Activated CD4-positive, alpha-beta memory T cell treated with anti-CD3 and anti-CD28 coated beads, Interleukin-2, amount 10 ng/mL, durations not matched to agents 7 days and 5 days (primary cell): Measurements from ENCODE around the gene MLF2. TPM values are rescaled to one million over a fixed set of nuclear protein-coding genes. Genes with fewer than 3 reads are reported as not detected.

Source experiments
- CTCF ChIA-PET: fragments of 350-600 bp; sonication (Branson Sonifier 250); formaldehyde crosslinking; loops from one replicate; lab custom pipeline; 2021; ENCODE audit warnings: antibody characterized with exemption, inconsistent platforms; lab: Charles Lee
- POLR2A ChIA-PET: fragments of 350-600 bp; sonication (Branson Sonifier 250); formaldehyde crosslinking; loops from one replicate; lab custom pipeline; 2021; ENCODE audit warnings: antibody characterized with exemption; lab: Charles Lee
- DNase-seq: peaks from one replicate; pipeline ENCODE4 v3.0.0-alpha.2; 2020
- H3K27ac Mint-ChIP-seq: one replicate; pipeline ENCODE4 v1.8.0; 2021; ENCODE audit warnings: mild to moderate bottlenecking, mixed read lengths
- H3K27me3 Mint-ChIP-seq: one replicate; pipeline ENCODE4 v1.8.0; 2021; ENCODE audit warnings: mixed read lengths
- H3K36me3 Mint-ChIP-seq: one replicate; pipeline ENCODE4 v1.8.0; 2021; ENCODE audit warnings: low read depth, mixed read lengths
- H3K4me1 Mint-ChIP-seq: one replicate; pipeline ENCODE4 v1.8.0; 2021; ENCODE audit warnings: mixed read lengths
- H3K4me3 Mint-ChIP-seq: one replicate; pipeline ENCODE4 v1.8.0; 2021; ENCODE audit warnings: mild to moderate bottlenecking, mixed read lengths
- H3K9me3 Mint-ChIP-seq: one replicate; pipeline ENCODE4 v1.8.0; 2021; ENCODE audit warnings: mixed read lengths
- total RNA-seq, 2 experiments: library from RNA; stranded (reverse); gene quantifications; one replicate each; pipeline ENCODE4 v1.2.3, GENCODE V29; 2021

Gene MLF2
- total RNA-seq, 2 experiments from 2014 or later, result 101 to 108 TPM

- Mint-ChIP-seq H3K9me3 (no peaks in the 10 kb centered on the region), H3K27ac (no peak overlapping the region), H3K4me3 (no peak overlapping the region), H3K27me3 (peaks cover 8% of the 10 kb centered on the region), H3K4me1 (peaks cover 70% of the 10 kb centered on the region), H3K36me3 (peaks cover 32% of the 10 kb centered on the region)
- DNase-seq, result no peak
- CTCF ChIA-PET, result interaction anchor here (1.0 to 8.6 kb wide), 5 partner anchors 11 to 53 kb away, joined by 4 to 64 read pairs (median 5); partner anchors contain the start of genes COPS7A, MLF2 and PTMS
- POLR2A ChIA-PET, result interaction anchor here (0.8 to 14.0 kb wide), 6 partner anchors 9 to 88 kb away, joined by 3 to 153 read pairs (median 6); partner anchors contain the start of genes CD4, MLF2 and ZNF384
Measured at GRCh38 chr12:6777386-6777785, 24.4 kb upstream of the MLF2 start.

- POLR2A ChIA-PET, result interaction anchor here (1.4 to 14.0 kb wide), 8 partner anchors 10 to 208 kb away, joined by 3 to 153 read pairs (median 10); partner anchors contain the start of genes CD4, COPS7A, GPR162 and MLF2
- peak overlapping the region; percentile 93 for H3K27ac Mint-ChIP-seq
- H3K4me1 Mint-ChIP-seq, result peaks cover 80% of the 10 kb centered on the region
- H3K9me3 Mint-ChIP-seq, result no peaks in the 10 kb centered on the region
- CTCF ChIA-PET, result interaction anchor here (0.5 to 2.3 kb wide), 7 partner anchors 9 to 1451 kb away, joined by 3 to 13 read pairs (median 7); partner anchors contain the start of gene MLF2
- no peak for DNase-seq
- H3K27me3 Mint-ChIP-seq, result peaks cover 8% of the 10 kb centered on the region
- H3K36me3 Mint-ChIP-seq, result peaks cover 32% of the 10 kb centered on the region
- peak overlapping the region; percentile 85 for H3K4me3 Mint-ChIP-seq
Measured at GRCh38 chr12:6775185-6776174, 22.5 kb upstream of the MLF2 start.

- no peaks in the 10 kb centered on the region for H3K9me3 Mint-ChIP-seq
- H3K36me3 Mint-ChIP-seq, result peaks cover 32% of the 10 kb centered on the region
- peaks cover 74% of the 10 kb centered on the region for H3K4me1 Mint-ChIP-seq
- ChIA-PET CTCF (interaction anchor here (0.6 to 2.3 kb wide), 6 partner anchors 8 to 1452 kb away, joined by 3 to 13 read pairs (median 8); partner anchors contain the start of gene MLF2), POLR2A (interaction anchor here (0.8 to 14.0 kb wide), 10 partner anchors 8 to 281 kb away, joined by 3 to 153 read pairs (median 7); partner anchors contain the start of genes CD4, CDCA3, COPS7A and GPR162)
- H3K27me3 Mint-ChIP-seq, result peaks cover 8% of the 10 kb centered on the region
- peak; percentile 42 for DNase-seq
- peak overlapping the region; percentile 93 for H3K27ac Mint-ChIP-seq
- peak overlapping the region; percentile 85 for H3K4me3 Mint-ChIP-seq
Measured at GRCh38 chr12:6774499-6775062, 21.6 kb upstream of the MLF2 start.

- H3K27me3 Mint-ChIP-seq, result peaks cover 7% of the 10 kb centered on the region
- peaks cover 31% of the 10 kb centered on the region for H3K36me3 Mint-ChIP-seq
- ChIA-PET POLR2A (interaction anchor here (0.8 to 14.0 kb wide), 9 partner anchors 8 to 280 kb away, joined by 3 to 153 read pairs (median 9); partner anchors contain the start of genes CD4, CDCA3, COPS7A and GPR162), CTCF (interaction anchor here (1.9 to 2.3 kb wide), 2 partner anchors 10 to 20 kb away, joined by 8 to 13 read pairs; partner anchors contain the start of gene MLF2)
- H3K9me3 Mint-ChIP-seq, result no peaks in the 10 kb centered on the region
- peak; percentile 42 for DNase-seq
- H3K4me3 Mint-ChIP-seq, result peak overlapping the region; percentile 85
- H3K4me1 Mint-ChIP-seq, result peaks cover 72% of the 10 kb centered on the region
- H3K27ac Mint-ChIP-seq, result peak overlapping the region; percentile 93
Measured at GRCh38 chr12:6773590-6774351, 20.8 kb upstream of the MLF2 start.

GRCh38 chr12:6772726-6773589 is 20.0 kb upstream of the MLF2 start:
- Mint-ChIP-seq H3K27me3 (peaks cover 9% of the 10 kb centered on the region), H3K36me3 (peaks cover 24% of the 10 kb centered on the region), H3K9me3 (no peaks in the 10 kb centered on the region)

GRCh38 chr12:6772331-6772695 is 19.4 kb upstream of the MLF2 start, which contains the start of gene LAG3:
Gene LAG3, plus strand, starts transcription at chr12:6772520. Its CDS starts 333 bp downstream, at chr12:6772853.
- CTCF ChIA-PET, result interaction anchor here (0.5 to 3.0 kb wide), 5 partner anchors 8 to 176 kb away, joined by 4 to 23 read pairs (median 9); partner anchors contain the start of genes CD4 and MLF2
- Mint-ChIP-seq H3K27ac (peak within 1 kb of the TSS; percentile 71), H3K27me3 (peaks cover 13% of the 10 kb centered on the region), H3K9me3 (no peaks in the 10 kb centered on the region), H3K4me3 (peak within 1 kb of the TSS; percentile 74), H3K4me1 (peaks cover 76% of the 10 kb centered on the region), H3K36me3 (peaks cover 27% of the 10 kb centered on the region)
- peak; percentile 61 for DNase-seq
- POLR2A ChIA-PET, result interaction anchor here (1.0 to 14.0 kb wide), 6 partner anchors 8 to 302 kb away, joined by 3 to 153 read pairs (median 6); partner anchors contain the start of genes CD4, GAPDH, MLF2 and VAMP1

More at GRCh38 chr12:6772726-6773589, 20.0 kb upstream of the MLF2 start:
- ChIA-PET CTCF (interaction anchor here (2.2 to 3.0 kb wide), 4 partner anchors 7 to 20 kb away, joined by 9 to 23 read pairs (median 12); partner anchors contain the start of genes CD4 and MLF2), POLR2A (interaction anchor here (0.6 to 14.0 kb wide), 7 partner anchors 10 to 159 kb away, joined by 3 to 153 read pairs (median 9); partner anchors contain the start of genes CD4, COPS7A, MLF2 and ZNF384)
- Mint-ChIP-seq H3K4me1 (peaks cover 71% of the 10 kb centered on the region), H3K4me3 (peak overlapping the region; percentile 74), H3K27ac (peak overlapping the region; percentile 71)
- no peak for DNase-seq

GRCh38 chr12:6771509-6772330 is 18.8 kb upstream of the MLF2 start:
- H3K36me3 Mint-ChIP-seq, result peaks cover 26% of the 10 kb centered on the region
- CTCF ChIA-PET, result interaction anchor here (0.5 to 3.0 kb wide), 6 partner anchors 9 to 176 kb away, joined by 3 to 23 read pairs (median 7); partner anchors contain the start of genes CD4 and MLF2
- POLR2A ChIA-PET, result interaction anchor here (1.1 to 14.0 kb wide), 5 partner anchors 9 to 301 kb away, joined by 3 to 153 read pairs (median 7); partner anchors contain the start of genes CD4, GAPDH, MLF2 and VAMP1
- H3K4me3 Mint-ChIP-seq, result peak overlapping the region; percentile 74
- H3K9me3 Mint-ChIP-seq, result no peaks in the 10 kb centered on the region
- peak overlapping the region; percentile 71 for H3K27ac Mint-ChIP-seq
- no peak for DNase-seq
- peaks cover 78% of the 10 kb centered on the region for H3K4me1 Mint-ChIP-seq
- H3K27me3 Mint-ChIP-seq, result peaks cover 13% of the 10 kb centered on the region

- Mint-ChIP-seq H3K36me3 (peaks cover 21% of the 10 kb centered on the region), H3K4me3 (no peak overlapping the region), H3K9me3 (no peaks in the 10 kb centered on the region), H3K27me3 (peaks cover 13% of the 10 kb centered on the region), H3K4me1 (peaks cover 72% of the 10 kb centered on the region), H3K27ac (no peak overlapping the region)
- no peak for DNase-seq
- ChIA-PET CTCF (interaction anchor here (0.9 to 3.0 kb wide), 5 partner anchors 9 to 26 kb away, joined by 3 to 23 read pairs (median 9); partner anchors contain the start of genes CD4 and MLF2), POLR2A (interaction anchor here (1.4 to 14.0 kb wide), 4 partner anchors 18 to 237 kb away, joined by 4 to 153 read pairs (median 40); partner anchors contain the start of genes CD4, COPS7A, GAPDH and MLF2)
Measured at GRCh38 chr12:6771091-6771495, 18.2 kb upstream of the MLF2 start.

- ChIA-PET POLR2A (interaction anchor here (1.9 to 14.0 kb wide), 3 partner anchors 18 to 47 kb away, joined by 4 to 153 read pairs (median 73); partner anchors contain the start of genes CD4, COPS7A and MLF2), CTCF (interaction anchor here (1.5 to 3.0 kb wide), 3 partner anchors 10 to 22 kb away, joined by 5 to 23 read pairs (median 11); partner anchors contain the start of gene MLF2)
- no peak overlapping the region for H3K4me3 Mint-ChIP-seq
- H3K36me3 Mint-ChIP-seq, result peaks cover 18% of the 10 kb centered on the region
- peaks cover 17% of the 10 kb centered on the region for H3K27me3 Mint-ChIP-seq
- H3K27ac Mint-ChIP-seq, result no peak overlapping the region
- peaks cover 70% of the 10 kb centered on the region for H3K4me1 Mint-ChIP-seq
- DNase-seq, result no peak
- H3K9me3 Mint-ChIP-seq, result no peaks in the 10 kb centered on the region
Measured at GRCh38 chr12:6770600-6770999, 17.7 kb upstream of the MLF2 start.
